HepG2 (cell line): Measurements from ENCODE around the gene NBL1. TPM values are rescaled to one million over a fixed set of nuclear protein-coding genes. Genes with fewer than 3 reads are reported as not detected.

ENCODE experiments used
- IKZF1 ChIP-seq: fragments of 450-650 bp; IDR thresholded peaks from 2 replicates; pipeline ENCODE4 v1.7.1; 2016
- MEIS2 ChIP-seq: sonication (generic); formaldehyde crosslinking; IDR thresholded peaks from 2 replicates; pipeline ENCODE4 v1.9.0; 2021; ENCODE audit warnings: mild to moderate bottlenecking, missing genetic modification reagents
- SP1 ChIP-seq, 2 experiments: fragments of 450-650 bp in 1 of 2; sonication (generic) in 1 of 2; formaldehyde crosslinking in 1 of 2; IDR thresholded peaks; 2 replicates each; pipeline versions ENCODE4 v1.4.0 to v1.6.1; 2016 to 2020; ENCODE audit warnings: missing genetic modification reagents in 1 of 2
- SRF ChIP-seq: IDR thresholded peaks from 2 replicates; pipeline ENCODE4 v1.6.1; 2011; ENCODE audit warnings: mild to moderate bottlenecking, low read depth, low read length, moderate library complexity
- TSC22D2 ChIP-seq: sonication (generic); formaldehyde crosslinking; IDR thresholded peaks from 2 replicates; pipeline ENCODE4 v1.5.1; 2020; ENCODE audit warnings: missing genetic modification reagents, mild to moderate bottlenecking, borderline replicate concordance
- ZMYM2 ChIP-seq: sonication (generic); formaldehyde crosslinking; IDR thresholded peaks from 2 replicates; pipeline ENCODE4 v1.8.0; 2022; ENCODE audit warnings: mild to moderate bottlenecking, missing genetic modification reagents
- polyA plus RNA-seq, 8 experiments: library from polyadenylated mRNA; depleted of rRNA in 3 of 8; stranded (reverse) in 7 of 8; unstranded in 1 of 8; fragments of >200 nt; fragmentation: Illumina TruSeq in 4 of 8; extraction: Trizol in 4 of 8; gene quantifications; 2 replicates each; pipeline versions ENCODE4 v1.2.1 to v1.2.3, GENCODE V29; 2011 to 2016; ENCODE audit warnings: low read depth in 4 of 8, missing spikeins in 1 of 8, mixed read lengths in 1 of 8; ENCODE audit not compliant: insufficient read depth in 1 of 8
- total RNA-seq, 5 experiments: library from RNA; depleted of rRNA; stranded (reverse); fragments of >200 nt; fragmentation: Illumina TruSeq; extraction: Trizol; gene quantifications; 2 replicates each; pipeline ENCODE4 v1.2.3, GENCODE V29; 2016; ENCODE audit warnings: low read depth in 1 of 5
- TF ChIP-seq, protein P1 (sequence below): sonication (generic); formaldehyde crosslinking; IDR thresholded peaks from 2 replicates; pipeline ENCODE4 v1.4.0; 2020; ENCODE audit warnings: missing genetic modification reagents
- TF ChIP-seq, protein P2 (sequence below): sonication (generic); formaldehyde crosslinking; IDR thresholded peaks from 2 replicates; pipeline ENCODE4 v1.4.0; 2020; ENCODE audit warnings: missing genetic modification reagents; ENCODE audit errors: not compliant biosample characterization
- TF ChIP-seq, protein P3 (sequence below): sonication (generic); formaldehyde crosslinking; IDR thresholded peaks from 2 replicates; pipeline ENCODE4 v1.4.0; 2020; ENCODE audit warnings: missing genetic modification reagents, mild to moderate bottlenecking, borderline replicate concordance

The NBL1 gene
- total and polyA plus RNA-seq, 2 of the 13 experiments (the other 11 are each of a cell fraction or from before 2014, with no cell fraction given) = 2.7 to 13.8 TPM

GRCh38 chr1:19690342-19690741 lies 46.2 kb downstream of the NBL1 start (continued):
- TF ChIP-seq, protein P1, sequence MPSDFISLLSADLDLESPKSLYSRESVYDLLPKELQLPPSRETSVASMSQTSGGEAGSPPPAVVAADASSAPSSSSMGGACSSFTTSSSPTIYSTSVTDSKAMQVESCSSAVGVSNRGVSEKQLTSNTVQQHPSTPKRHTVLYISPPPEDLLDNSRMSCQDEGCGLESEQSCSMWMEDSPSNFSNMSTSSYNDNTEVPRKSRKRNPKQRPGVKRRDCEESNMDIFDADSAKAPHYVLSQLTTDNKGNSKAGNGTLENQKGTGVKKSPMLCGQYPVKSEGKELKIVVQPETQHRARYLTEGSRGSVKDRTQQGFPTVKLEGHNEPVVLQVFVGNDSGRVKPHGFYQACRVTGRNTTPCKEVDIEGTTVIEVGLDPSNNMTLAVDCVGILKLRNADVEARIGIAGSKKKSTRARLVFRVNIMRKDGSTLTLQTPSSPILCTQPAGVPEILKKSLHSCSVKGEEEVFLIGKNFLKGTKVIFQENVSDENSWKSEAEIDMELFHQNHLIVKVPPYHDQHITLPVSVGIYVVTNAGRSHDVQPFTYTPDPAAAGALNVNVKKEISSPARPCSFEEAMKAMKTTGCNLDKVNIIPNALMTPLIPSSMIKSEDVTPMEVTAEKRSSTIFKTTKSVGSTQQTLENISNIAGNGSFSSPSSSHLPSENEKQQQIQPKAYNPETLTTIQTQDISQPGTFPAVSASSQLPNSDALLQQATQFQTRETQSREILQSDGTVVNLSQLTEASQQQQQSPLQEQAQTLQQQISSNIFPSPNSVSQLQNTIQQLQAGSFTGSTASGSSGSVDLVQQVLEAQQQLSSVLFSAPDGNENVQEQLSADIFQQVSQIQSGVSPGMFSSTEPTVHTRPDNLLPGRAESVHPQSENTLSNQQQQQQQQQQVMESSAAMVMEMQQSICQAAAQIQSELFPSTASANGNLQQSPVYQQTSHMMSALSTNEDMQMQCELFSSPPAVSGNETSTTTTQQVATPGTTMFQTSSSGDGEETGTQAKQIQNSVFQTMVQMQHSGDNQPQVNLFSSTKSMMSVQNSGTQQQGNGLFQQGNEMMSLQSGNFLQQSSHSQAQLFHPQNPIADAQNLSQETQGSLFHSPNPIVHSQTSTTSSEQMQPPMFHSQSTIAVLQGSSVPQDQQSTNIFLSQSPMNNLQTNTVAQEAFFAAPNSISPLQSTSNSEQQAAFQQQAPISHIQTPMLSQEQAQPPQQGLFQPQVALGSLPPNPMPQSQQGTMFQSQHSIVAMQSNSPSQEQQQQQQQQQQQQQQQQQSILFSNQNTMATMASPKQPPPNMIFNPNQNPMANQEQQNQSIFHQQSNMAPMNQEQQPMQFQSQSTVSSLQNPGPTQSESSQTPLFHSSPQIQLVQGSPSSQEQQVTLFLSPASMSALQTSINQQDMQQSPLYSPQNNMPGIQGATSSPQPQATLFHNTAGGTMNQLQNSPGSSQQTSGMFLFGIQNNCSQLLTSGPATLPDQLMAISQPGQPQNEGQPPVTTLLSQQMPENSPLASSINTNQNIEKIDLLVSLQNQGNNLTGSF (CRISPR knock-in tag) = no peak
- TF ChIP-seq ZMYM2 (CRISPR knock-in tag) (no peak), SRF (no peak), SP1 (IDR thresholded peaks at IDR 0.05) (no peak), SP1 (CRISPR knock-in tag; IDR thresholded peaks at IDR 0.05) (no peak), TSC22D2 (CRISPR knock-in tag) (no peak), IKZF1 (no peak), MEIS2 (CRISPR knock-in tag) (no peak)
- TF ChIP-seq, protein P2, sequence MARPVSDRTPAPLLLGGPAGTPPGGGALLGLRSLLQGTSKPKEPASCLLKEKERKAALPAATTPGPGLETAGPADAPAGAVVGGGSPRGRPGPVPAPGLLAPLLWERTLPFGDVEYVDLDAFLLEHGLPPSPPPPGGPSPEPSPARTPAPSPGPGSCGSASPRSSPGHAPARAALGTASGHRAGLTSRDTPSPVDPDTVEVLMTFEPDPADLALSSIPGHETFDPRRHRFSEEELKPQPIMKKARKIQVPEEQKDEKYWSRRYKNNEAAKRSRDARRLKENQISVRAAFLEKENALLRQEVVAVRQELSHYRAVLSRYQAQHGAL = no peak
- TF ChIP-seq, protein P3, sequence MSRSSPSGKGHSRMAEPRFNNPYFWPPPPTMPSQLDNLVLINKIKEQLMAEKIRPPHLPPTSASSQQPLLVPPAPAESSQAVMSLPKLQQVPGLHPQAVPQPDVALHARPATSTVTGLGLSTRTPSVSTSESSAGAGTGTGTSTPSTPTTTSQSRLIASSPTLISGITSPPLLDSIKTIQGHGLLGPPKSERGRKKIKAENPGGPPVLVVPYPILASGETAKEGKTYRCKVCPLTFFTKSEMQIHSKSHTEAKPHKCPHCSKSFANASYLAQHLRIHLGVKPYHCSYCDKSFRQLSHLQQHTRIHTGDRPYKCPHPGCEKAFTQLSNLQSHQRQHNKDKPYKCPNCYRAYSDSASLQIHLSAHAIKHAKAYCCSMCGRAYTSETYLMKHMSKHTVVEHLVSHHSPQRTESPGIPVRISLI (CRISPR knock-in tag) = no peak
